GM12878 (cell line): Measurements from ENCODE around the gene EPB41L1. TPM values are rescaled to one million over a fixed set of nuclear protein-coding genes. Genes with fewer than 3 reads are reported as not detected.

ENCODE experiments used
- ATAC-seq: fragments of 200-7000 bp; cut with Tn5 transposase; 3 replicates; pipeline ENCODE4 v1.9.1; 2020; ENCODE audit warnings: mild to moderate bottlenecking, moderate library complexity
- BruUV-seq: library from RNA; stranded (reverse); fragments of 400-500 nt; replicated peaks from 2 replicates; lab custom pipeline; 2021; lab: Mats Ljungman, UMichigan
- CTCF ChIA-PET: fragments of 300-600 bp; sonication (Branson Sonifier 250); formaldehyde crosslinking; extraction: SDS; loops from one replicate; lab custom pipeline; 2021; ENCODE audit warnings: inconsistent platforms; lab: Yijun Ruan, JAX
- POLR2A ChIA-PET: fragments of 350-600 bp; formaldehyde crosslinking; extraction: SDS; loops from one replicate; lab custom pipeline; 2021; ENCODE audit warnings: inconsistent platforms; lab: Charles Lee
- RAD21 ChIA-PET: fragments of 300-600 bp; sonication (Branson Sonifier 250); formaldehyde crosslinking; loops from one replicate; lab custom pipeline; 2023; ENCODE audit warnings: antibody characterized with exemption; ENCODE audit not compliant: unreplicated experiment; lab: Charles Lee
- SMC1A ChIA-PET: fragments of 300-600 bp; sonication (Branson Sonifier 250); formaldehyde crosslinking; loops from one replicate; lab custom pipeline; 2023; ENCODE audit not compliant: unreplicated experiment, uncharacterized antibody; lab: Charles Lee
- DNase-seq: peaks from one replicate; pipeline ENCODE4 v3.0.0-alpha.2; 2011; ENCODE audit warnings: low read depth, low spot score
- FAIRE-seq: peaks from 3 replicates; lab custom pipeline; 2011; peaks lifted over from hg19 to GRCh38; lab: Jason Lieb, UNC
- H2AFZ ChIP-seq: 2 replicates; pipeline ENCODE4 v1.6.0; 2011; ENCODE audit warnings: low read depth, low read length, control low read depth; ENCODE audit not compliant: control insufficient read depth
- H3K27ac ChIP-seq: 2 replicates; pipeline ENCODE4 v1.5.1; 2011; ENCODE audit warnings: control low read depth; ENCODE audit not compliant: control insufficient read depth, insufficient read depth
- H3K27me3 ChIP-seq, 2 experiments: replicated peaks in 1 of 2; 2 replicates each; pipeline versions ENCODE4 v1.6.0 to v1.6.1; 2011; ENCODE audit warnings: low read length in 1 of 2; ENCODE audit not compliant: control insufficient read depth in 2 of 2, insufficient read depth in 2 of 2
- H3K36me3 ChIP-seq, 2 experiments: 2 replicates each; pipeline ENCODE4 v1.5.1; 2011; ENCODE audit warnings: low read length in 1 of 2; ENCODE audit not compliant: control insufficient read depth in 2 of 2, insufficient read depth in 2 of 2
- H3K4me1 ChIP-seq: 2 replicates; pipeline ENCODE4 v1.6.1; 2011; ENCODE audit warnings: mild to moderate bottlenecking, low read length, moderate library complexity, mixed read lengths; ENCODE audit not compliant: control insufficient read depth, insufficient read depth
- H3K4me2 ChIP-seq: 2 replicates; pipeline ENCODE4 v1.6.0; 2011; ENCODE audit warnings: control low read depth; ENCODE audit not compliant: control insufficient read depth, insufficient read depth
- H3K4me3 ChIP-seq: fragments of 200-600 bp; sonication (generic); 2 replicates; pipeline ENCODE4 v1.5.1; 2016
- H3K79me2 ChIP-seq: 2 replicates; pipeline ENCODE4 v1.6.0; 2011; ENCODE audit warnings: low read length; ENCODE audit not compliant: control insufficient read depth, insufficient read depth
- H3K9ac ChIP-seq: 2 replicates; pipeline ENCODE4 v1.8.0; 2011; ENCODE audit warnings: low read length, control low read depth, mixed read lengths; ENCODE audit not compliant: control insufficient read depth, insufficient read depth
- H3K9me3 ChIP-seq: replicated peaks from 3 replicates; pipeline ENCODE4 v1.5.1; 2011; ENCODE audit warnings: mild to moderate bottlenecking, low read length; ENCODE audit not compliant: control insufficient read depth, insufficient read depth
- H4K20me1 ChIP-seq: 2 replicates; pipeline ENCODE4 v1.6.0; 2011; ENCODE audit not compliant: control insufficient read depth, insufficient read depth
- ATF7 ChIP-seq: fragments of 450-650 bp; IDR thresholded peaks from 2 replicates; pipeline ENCODE4 v1.6.1; 2016; ENCODE audit warnings: low read depth, mild to moderate bottlenecking
- CHD4 ChIP-seq: fragments of 200-600 bp; sonication (generic); IDR thresholded peaks from 2 replicates; pipeline ENCODE4 v1.6.1; 2016; ENCODE audit warnings: mild to moderate bottlenecking
- IKZF2 ChIP-seq, 2 experiments: fragments of 450-650 bp; IDR thresholded peaks; 2 replicates each; pipeline ENCODE4 v1.6.1; 2017; ENCODE audit warnings: mild to moderate bottlenecking in 2 of 2, moderate library complexity in 2 of 2
- JUND ChIP-seq: IDR thresholded peaks from 2 replicates; pipeline ENCODE4 v1.6.1; 2012; ENCODE audit warnings: low read depth, mild to moderate bottlenecking, low read length, improper control_type of control experiment, moderate library complexity
- NFIC ChIP-seq: IDR thresholded peaks from 2 replicates; pipeline ENCODE4 v1.6.1; 2012; ENCODE audit warnings: low read depth, mild to moderate bottlenecking, inconsistent platforms, low read length, moderate library complexity
- PAX8 ChIP-seq: fragments of 450-650 bp; IDR thresholded peaks from 2 replicates; pipeline ENCODE4 v1.6.1; 2017; ENCODE audit warnings: mild to moderate bottlenecking, moderate library complexity
- RELA ChIP-seq: fragments of 450-650 bp; IDR thresholded peaks from 2 replicates; pipeline ENCODE4 v1.8.0; 2014; ENCODE audit warnings: borderline replicate concordance; ENCODE audit not compliant: partially characterized antibody
- SRF ChIP-seq, 2 experiments: IDR thresholded peaks; 2 replicates each; pipeline ENCODE4 v1.6.1; 2011; ENCODE audit warnings: low read depth in 2 of 2, low read length in 2 of 2, mild to moderate bottlenecking in 1 of 2, moderate library complexity in 1 of 2
- STAT1 ChIP-seq: fragments of 450-650 bp; conservative IDR thresholded peaks from 2 replicates; pipeline ENCODE4 v1.6.1; 2014; ENCODE audit warnings: antibody characterized with exemption, mild to moderate bottlenecking
- TCF12 ChIP-seq: IDR thresholded peaks from 2 replicates; pipeline ENCODE4 v1.6.1; 2011; ENCODE audit warnings: low read depth, mild to moderate bottlenecking, low read length
- ZBTB11 ChIP-seq: fragments of 450-650 bp; formaldehyde crosslinking; IDR thresholded peaks from 2 replicates; pipeline ENCODE4 v1.5.0; 2022; ENCODE audit warnings: mild to moderate bottlenecking, missing genetic modification characterization
- ZBTB33 ChIP-seq: fragments of 450-650 bp; IDR thresholded peaks from 2 replicates; pipeline ENCODE4 v1.6.1; 2017; ENCODE audit warnings: mild to moderate bottlenecking
- WGBS: methylation state at CpG from one replicate; pipeline ENCODE4 v1.1.6; 2016; ENCODE audit warnings: low lambda C conversion rate; ENCODE audit not compliant: insufficient replicate concordance, insufficient coverage; ENCODE audit errors: missing lambda C conversion rate; 5-methylcytosine and 5-hydroxymethylcytosine counted together
- in situ Hi-C: fragments of 300-500 bp; cut with MboI; formaldehyde crosslinking; loops from 9 replicates; pipeline ENCODE4 v1.14.3; 2018; ENCODE audit warnings: mixed read lengths
- intact Hi-C: fragments of 100-400 bp; cut with micrococcal nuclease; formaldehyde crosslinking; loops from one replicate; pipeline ENCODE4 v1.14.2; 2022; ENCODE audit not compliant: unreplicated experiment
- polyA plus RNA-seq, 11 experiments: library from polyadenylated mRNA; depleted of rRNA in 4 of 11; unstranded in 6 of 11; stranded (reverse) in 5 of 11; fragments of >200 nt; fragmentation: Nextera tagmentation in 4 of 11; fragmentation: Illumina TruSeq in 1 of 11; extraction: Ambion mirVana in 4 of 11; extraction: Trizol in 1 of 11; gene quantifications; 1 replicate in 1 of 11; 2 replicates in 10 of 11; pipeline versions ENCODE4 v1.2.1 to v1.2.3, GENCODE V29; 2011 to 2016; ENCODE audit warnings: inconsistent platforms in 2 of 11, missing spikeins in 2 of 11, low read depth in 1 of 11
- total RNA-seq, 4 experiments: library from RNA; depleted of rRNA in 3 of 4; stranded (reverse); fragments of >200 nt in 3 of 4; fragmentation: Illumina TruSeq in 1 of 4; extraction: Trizol in 1 of 4; gene quantifications; 2 replicates each; pipeline versions ENCODE4 v1.2.1 to v1.2.3, GENCODE V29; 2013 to 2021

EPB41L1 gene
- total and polyA plus RNA-seq, 10 of the 15 experiments (the other 5 are each of a cell fraction or from before 2014, with no cell fraction given), result 0.08 to 3.2 (median 0.31) TPM

DNA sequence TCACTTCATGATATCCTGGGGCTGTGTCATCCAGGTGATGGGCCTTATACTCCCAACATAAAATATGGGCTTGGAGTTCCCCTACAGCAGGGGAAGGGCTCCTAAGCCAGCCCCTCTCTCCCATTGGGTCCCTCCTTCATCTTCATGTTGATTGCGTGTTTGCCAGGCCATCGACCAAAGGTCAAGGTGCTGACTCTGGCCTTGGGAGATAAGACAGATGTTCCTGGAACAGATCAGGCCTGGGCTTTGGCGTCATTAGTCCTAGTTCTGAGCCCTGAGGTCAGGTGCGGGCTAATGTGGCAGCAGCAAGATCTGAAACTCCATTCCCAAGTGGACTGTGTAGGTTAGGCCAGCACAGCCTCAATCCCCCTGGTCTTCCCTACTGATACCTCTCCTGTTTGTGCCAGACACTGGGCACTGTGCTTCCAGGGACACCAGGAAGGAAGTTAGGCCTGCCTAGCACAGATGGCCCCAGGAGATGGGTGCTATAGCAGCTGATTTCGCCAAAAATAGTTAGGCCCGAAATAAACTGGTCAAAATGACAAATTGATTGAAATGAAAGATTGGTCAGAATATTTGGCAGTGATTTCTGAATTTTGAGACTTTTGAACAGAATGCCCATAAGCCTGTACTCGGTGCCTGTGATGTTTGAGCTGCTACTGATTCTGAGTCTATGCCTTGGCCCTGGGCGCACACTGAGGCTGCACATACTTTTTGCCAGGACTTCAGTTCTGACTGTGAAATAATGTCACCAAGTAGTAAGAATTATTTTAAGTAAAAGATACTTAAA, 28.8 kb downstream of the EPB41L1 start:
- no peak overlapping the region for H3K4me2 ChIP-seq
- TF ChIP-seq TCF12 (no peak), JUND (no peak), IKZF2 (IDR thresholded peaks at IDR 0.05) (no peak), ZBTB33 (no peak), STAT1 (no peak), SRF (IDR thresholded peaks at IDR 0.05; ENCODE audit: low read depth in 2 of 2, low read length in 2 of 2) (no peak), PAX8 (no peak), ZBTB11 (CRISPR knock-in tag) (no peak), CHD4 (no peak), ATF7 (no peak), RELA (no peak), NFIC (no peak)
- no peak overlapping the region for H2AFZ ChIP-seq
- RAD21 ChIA-PET, result no interaction called here
- CTCF ChIA-PET, result interaction anchor here (0.6 to 2.1 kb wide), 3 partner anchors 19 to 261 kb away, joined by 3 to 8 read pairs (median 3); no protein-coding TSS in a partner anchor
- no peaks in the 10 kb centered on the region for H3K4me1 ChIP-seq
- no peak overlapping the region for H3K4me3 ChIP-seq
- no peak overlapping the region for H3K27ac ChIP-seq
- intact Hi-C loops (no loop called here), in situ Hi-C loops (no loop called here)
- ATAC-seq (no peak), DNase-seq (no peak), FAIRE-seq (no peak)
- 60% methylated on average over 8 of the region's 8 CpGs for WGBS
- no peaks in the 10 kb centered on the region for H3K79me2 ChIP-seq
- H3K36me3 ChIP-seq, result no peaks in the 10 kb centered on the region
- no TSS peak for BruUV-seq
- H3K9me3 ChIP-seq, result no peaks in the 10 kb centered on the region
- H3K9ac ChIP-seq, result no peak overlapping the region
- SMC1A ChIA-PET, result interaction anchor here (0.6 kb wide), 1 partner anchor 72 kb away, joined by 4 read pairs; no protein-coding TSS in a partner anchor
- H4K20me1 ChIP-seq, result no peaks in the 10 kb centered on the region; the same call in 1 of the 2 replicates
- POLR2A ChIA-PET, result no interaction called here
- no peaks in the 10 kb centered on the region; a peak in 1 of 4 replicates for H3K27me3 ChIP-seq
